Amniotic epithelial cell (primary cell): ENCODE results near the gene MYO18A.
A peak's percentile ranks its signal among the peaks of the same experiment; 100 is the strongest.
"Not testable (repeated sequence)": the region's sequence is repeated elsewhere in the genome, so short reads cannot be mapped to it uniquely, and the experiment has no call there.

Experiments used
- DNase-seq: peaks from one replicate; pipeline ENCODE4 v3.0.0-alpha.2; 2010; ENCODE audit warnings: low read depth

MYO18A gene

DNA sequence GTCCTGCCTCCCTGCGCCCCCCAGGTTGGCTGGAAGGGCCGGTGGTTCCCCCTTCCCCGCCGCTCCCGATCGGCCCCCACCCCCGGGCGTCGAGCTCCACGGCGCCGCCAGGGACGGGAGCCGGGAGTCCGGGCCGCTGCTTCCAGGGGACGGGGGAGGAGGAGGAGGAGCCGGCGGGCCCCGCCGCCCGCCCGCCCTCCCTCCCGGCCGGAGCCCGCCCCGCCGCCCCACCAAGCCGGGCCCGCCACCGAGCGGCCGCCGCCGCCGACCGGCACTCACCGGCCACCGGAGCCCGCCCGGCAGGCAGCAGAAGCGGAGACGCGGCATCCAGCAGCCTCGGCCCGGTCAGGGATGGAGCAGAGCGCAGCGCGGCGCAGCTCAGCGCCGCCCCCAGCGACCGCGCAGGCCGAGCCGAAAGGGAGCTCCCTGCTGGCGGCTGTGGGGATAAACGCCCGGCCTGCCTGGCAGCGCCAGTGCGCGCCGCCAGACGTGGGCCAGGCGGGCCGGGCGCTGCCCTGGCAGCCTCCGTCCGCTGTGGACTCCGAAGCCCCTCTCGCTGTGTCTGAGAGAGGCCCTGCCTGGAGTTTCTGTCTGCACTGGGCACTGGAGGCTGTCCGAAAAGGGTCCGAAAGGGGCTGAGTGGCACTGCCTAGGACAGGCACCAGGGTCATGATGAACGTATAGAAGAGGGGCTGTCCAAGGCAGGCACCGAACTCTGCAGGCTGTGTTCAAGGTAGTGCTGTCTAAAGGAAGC, at the start of gene MYO18A:
TSS of gene MYO18A (minus strand) at position 365 of the 754 bp plus-strand sequence. CDS start 13,458 bp downstream, outside the sequence.
- peak; percentile 63 for DNase-seq

DNA sequence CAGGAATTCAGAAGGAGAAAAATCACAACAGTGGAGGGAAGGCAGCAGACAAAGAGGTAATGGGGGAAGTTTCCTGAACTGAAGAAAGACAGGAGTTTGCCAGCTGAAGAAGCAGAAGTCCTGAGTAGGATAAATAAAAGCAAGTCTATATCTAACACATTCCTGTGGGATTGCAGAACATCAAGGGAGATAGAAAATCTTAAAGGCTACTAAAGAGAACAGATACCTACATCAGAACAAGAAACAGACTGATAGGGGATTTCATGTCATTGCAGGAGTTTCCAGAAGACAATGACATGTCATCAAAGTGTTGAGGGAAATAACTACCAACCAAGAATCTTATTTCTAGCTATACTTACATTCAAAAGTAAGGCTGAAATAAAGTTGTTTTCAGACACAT, 45.2 kb upstream of the MYO18A start:
- peak; percentile 54 for DNase-seq

GRCh38 chr17:29221338-29221737, 41.1 kb upstream of the MYO18A start:
- DNase-seq, result not testable (repeated sequence)

DNA sequence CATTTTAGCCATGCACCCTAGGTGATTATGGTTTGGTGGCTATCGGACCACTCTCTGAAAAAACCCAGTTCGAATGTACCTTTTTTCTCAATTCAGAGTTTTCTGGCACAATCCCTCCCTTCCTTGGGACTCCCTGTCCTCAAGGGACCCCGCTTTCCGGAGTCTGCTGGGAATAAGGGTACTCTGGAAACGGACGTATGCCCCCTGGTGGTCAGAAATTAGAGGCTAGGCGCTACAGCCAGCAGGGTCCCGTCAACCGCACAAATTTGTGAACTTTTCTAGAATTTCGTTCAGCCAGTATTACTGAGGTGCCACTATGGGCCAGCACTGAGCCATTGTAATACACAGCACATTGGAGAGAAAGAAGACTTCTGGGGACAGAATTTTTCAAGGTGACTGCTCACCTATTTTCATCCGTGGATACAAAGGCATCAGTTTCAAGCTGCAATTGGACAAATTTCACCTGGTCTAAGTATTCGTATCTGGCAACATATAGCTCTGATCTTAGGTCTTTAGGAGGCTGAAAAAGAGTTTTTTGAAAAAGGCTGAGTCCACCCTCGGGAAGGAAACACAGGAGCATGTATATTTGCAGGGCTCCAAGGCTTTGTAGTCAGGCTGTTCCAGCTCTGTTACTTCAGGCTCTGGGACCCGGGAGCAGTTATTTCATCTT, 39.3 kb upstream of the MYO18A start:
- peak; percentile 70 for DNase-seq

DNA sequence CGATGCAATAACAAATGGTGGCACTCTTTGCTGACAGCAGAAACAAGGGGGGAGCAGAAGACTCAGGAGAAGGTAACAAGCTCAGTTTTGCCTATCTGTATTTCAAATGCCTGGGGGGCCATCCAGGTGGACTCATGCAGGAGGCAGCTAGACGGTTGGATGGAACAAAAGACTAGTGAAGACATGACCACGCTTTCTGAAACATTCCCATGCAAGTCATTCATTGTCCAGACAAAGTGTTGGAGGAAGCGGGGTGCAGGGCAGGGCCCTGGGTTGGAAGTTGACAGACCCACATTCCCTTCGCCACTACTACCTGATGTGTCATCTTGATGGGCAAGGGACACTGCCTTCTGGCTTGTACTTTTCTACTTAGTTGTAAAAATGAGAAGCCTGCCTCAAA, 36.7 kb upstream of the MYO18A start:
- DNase-seq, result no peak

- no peak for DNase-seq
These were observed 36.0 kb upstream of the MYO18A start for GRCh38 chr17:29216181-29216580.

- peak; percentile 9 for DNase-seq
These were observed 35.5 kb upstream of the MYO18A start for GRCh38 chr17:29215717-29216116.

DNA sequence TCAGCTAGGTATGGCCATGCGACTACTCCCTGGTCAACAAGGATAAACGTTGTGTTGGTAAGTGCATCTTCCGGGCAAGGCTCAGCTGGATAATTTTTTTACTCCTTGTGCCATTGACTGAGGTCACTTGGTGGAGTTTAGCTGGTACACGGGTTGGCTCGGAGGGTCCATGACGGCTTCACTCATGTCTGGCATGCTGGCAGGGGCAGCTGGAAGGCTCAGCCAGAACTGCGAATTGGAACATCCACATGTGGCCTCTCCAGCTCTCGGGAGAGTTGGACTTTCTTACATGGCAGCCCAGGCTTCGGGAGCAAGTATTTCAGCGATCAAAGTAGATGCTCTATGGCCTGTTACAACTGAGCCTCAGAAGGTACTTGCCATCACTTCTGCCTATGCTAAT, 35.0 kb upstream of the MYO18A start:
- no peak for DNase-seq

GRCh38 chr17:29214215-29215146, 34.3 kb upstream of the MYO18A start:
- DNase-seq, result no peak

DNA sequence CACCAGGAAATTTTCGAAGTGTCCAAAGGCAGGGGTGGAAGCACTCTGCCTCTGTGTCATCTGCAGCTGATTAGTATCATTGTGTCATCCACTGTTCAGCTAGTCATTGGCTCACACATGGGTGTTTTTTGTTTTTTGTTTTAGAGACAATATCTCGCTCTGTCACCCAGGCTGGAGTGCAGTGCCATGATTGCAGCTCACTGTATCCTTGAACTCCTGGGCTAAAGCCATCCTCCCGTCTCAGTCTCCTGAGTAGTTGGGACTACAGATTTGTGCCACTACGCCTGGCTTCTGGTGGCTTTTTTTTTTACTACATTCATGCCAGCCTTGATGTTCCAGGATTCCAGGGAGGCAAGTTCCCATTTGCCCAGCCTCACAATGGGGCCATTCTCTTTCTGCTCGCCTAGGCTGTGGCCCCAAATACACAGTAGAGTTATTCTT, 32.5 kb upstream of the MYO18A start:
- no peak for DNase-seq

- no peak for DNase-seq
These were observed 32.0 kb upstream of the MYO18A start for GRCh38 chr17:29212094-29212631.

DNA sequence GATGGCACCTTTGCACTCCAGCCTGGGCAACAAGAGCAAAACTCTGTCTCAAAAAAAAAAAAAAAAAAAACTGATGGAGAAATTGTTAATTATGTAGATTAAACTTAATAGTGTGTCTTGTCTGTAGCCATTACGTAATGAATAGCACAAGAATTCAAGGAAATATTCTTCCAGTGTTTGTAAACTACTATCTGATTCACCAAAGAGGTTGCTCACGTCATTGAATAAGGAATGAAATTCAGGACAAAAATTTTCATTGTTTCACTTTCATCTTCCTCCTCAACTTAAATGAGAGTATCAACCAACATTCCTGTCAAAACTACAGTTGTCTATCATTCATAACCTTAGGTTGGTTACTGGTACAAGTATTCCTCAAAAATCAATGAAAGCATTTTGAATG, 30.7 kb upstream of the MYO18A start:
- peak; percentile 60 for DNase-seq

- DNase-seq, result no peak
These were observed 28.9 kb upstream of the MYO18A start for GRCh38 chr17:29209073-29209472.

GRCh38 chr17:29207975-29208374, 27.8 kb upstream of the MYO18A start:
- no peak for DNase-seq

DNA sequence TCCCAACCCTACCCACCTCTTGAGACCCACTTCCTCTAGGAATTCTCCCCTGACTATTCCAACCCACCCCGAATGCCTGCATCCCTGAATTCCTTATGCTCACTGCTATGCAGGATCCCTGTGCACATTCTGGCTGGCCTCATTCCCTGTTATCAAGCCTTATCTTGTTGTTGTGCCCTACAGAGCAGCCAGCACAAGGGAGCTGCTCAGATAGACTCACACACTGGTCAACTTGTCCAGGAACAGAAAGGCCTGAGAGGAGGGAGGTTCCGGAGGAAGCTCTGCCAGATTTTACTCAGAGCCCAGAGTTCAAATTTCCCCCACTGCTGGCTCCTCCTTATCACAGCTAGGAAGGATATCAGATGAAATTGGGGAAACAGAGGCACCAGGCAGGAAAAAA, 24.8 kb upstream of the MYO18A start:
- DNase-seq, result peak; percentile 51

DNA sequence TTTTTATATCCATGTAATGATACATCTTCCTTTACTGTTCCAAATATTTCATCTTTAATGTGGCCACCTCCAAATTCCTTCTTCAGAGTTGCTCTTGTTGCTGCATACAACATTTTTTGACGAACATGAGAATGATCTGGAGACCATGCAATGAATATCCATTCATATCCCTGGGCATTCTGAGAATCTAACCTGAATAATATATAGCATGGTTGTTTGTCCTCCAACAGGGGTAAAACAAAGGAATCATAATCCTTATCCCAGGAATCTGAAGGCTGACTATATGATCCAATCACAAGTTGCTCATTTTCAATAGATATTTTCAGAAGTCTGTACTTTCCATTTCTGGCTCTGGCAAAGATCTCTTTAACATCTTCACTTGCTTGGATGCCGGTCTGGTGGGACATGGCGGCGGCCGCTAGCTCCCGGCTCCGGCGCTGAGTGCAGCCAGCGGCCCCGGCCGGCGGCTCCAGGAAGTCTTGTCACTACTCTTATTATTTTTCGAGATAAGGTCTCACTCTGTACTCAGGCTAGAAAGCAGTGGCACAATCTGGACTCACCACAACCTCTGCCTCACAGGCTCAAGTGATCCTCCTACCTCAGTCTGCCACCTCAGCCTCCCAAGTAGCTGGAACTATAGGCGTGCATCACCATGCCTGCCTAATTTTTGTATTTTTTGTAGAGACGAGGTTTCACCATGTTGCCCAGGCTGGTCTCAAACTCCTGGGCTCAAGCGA, 24.0 kb upstream of the MYO18A start:
- DNase-seq, result not testable (repeated sequence)

GRCh38 chr17:29197516-29198272, 17.5 kb upstream of the MYO18A start:
- no peak for DNase-seq

- DNase-seq, result no peak
These were observed 16.7 kb upstream of the MYO18A start for GRCh38 chr17:29196769-29197515.

- DNase-seq, result no peak
These were observed 15.4 kb upstream of the MYO18A start for GRCh38 chr17:29195465-29196081.
